ENCODE measurements around the gene TEP1. TPM values are rescaled to one million over a fixed set of nuclear protein-coding genes. Genes with fewer than 3 reads are reported as not detected.

TEP1 gene
- total RNA-seq, 1 experiment from 2014 or later: 15.8 TPM

GRCh38 chr14:20379743-20380142, 33.6 kb downstream of the TEP1 start:
- no peak overlapping the region for H2AFZ ChIP-seq (ENCODE audit: low read length)

More at GRCh38 chr14:20379743-20380142, 33.6 kb downstream of the TEP1 start:
- Histone ChIP-seq H4K91ac (ENCODE audit: insufficient read length, low read depth, low read length) (no peak overlapping the region), H3T11ph (ENCODE audit: low read length) (no peak overlapping the region), H3K23me2 (ENCODE audit: insufficient read length, low read depth, low read length, poor library complexity, severe bottlenecking) (no peaks in the 10 kb centered on the region), H2BK15ac (ENCODE audit: low read depth, low read length) (no peak overlapping the region), H2BK5ac (ENCODE audit: insufficient read length, low read length) (no peak overlapping the region), H2BK12ac (ENCODE audit: insufficient read length, low read depth, low read length) (no peak overlapping the region), H3K14ac (ENCODE audit: insufficient read depth, low read length) (no peak overlapping the region), H2AK5ac (ENCODE audit: insufficient read length, low read length) (no peak overlapping the region), H3K9me3 (ENCODE audit: control insufficient read depth, low read depth, low read length) (no peaks in the 10 kb centered on the region), H3K23ac (ENCODE audit: insufficient read length, low read depth, low read length) (no peak overlapping the region), H3K9ac (ENCODE audit: extremely low read depth, insufficient read length, low read length) (no peak overlapping the region), H3K79me2 (ENCODE audit: insufficient read depth, low read length) (no peaks in the 10 kb centered on the region), H4K20me1 (ENCODE audit: control insufficient read depth, insufficient read depth, insufficient read length) (no peaks in the 10 kb centered on the region), H4K8ac (replicated peaks; ENCODE audit: insufficient read length, low read depth, low read length) (no peak overlapping the region), H3K4ac (ENCODE audit: low read depth, low read length) (no peak overlapping the region), H4K5ac (ENCODE audit: insufficient read length, low read depth, low read length) (no peak overlapping the region), H3K27me3 (ENCODE audit: insufficient read depth, low read length) (no peaks in the 10 kb centered on the region), H3K56ac (ENCODE audit: insufficient read length, low read depth, low read length) (no peak overlapping the region), H3K27ac (ENCODE audit: insufficient read length, low read depth, low read length) (no peak overlapping the region), H3K18ac (ENCODE audit: insufficient read length, low read depth, low read length) (no peak overlapping the region), H3K79me1 (ENCODE audit: insufficient read depth, low read depth, low read length, poor library complexity, severe bottlenecking) (no peaks in the 10 kb centered on the region), H3K4me2 (ENCODE audit: insufficient read depth, insufficient read length, low read length) (no peak overlapping the region), H3K4me1 (ENCODE audit: insufficient read depth, low read length) (no peaks in the 10 kb centered on the region), H2BK120ac (ENCODE audit: low read depth, low read length, poor library complexity, severe bottlenecking) (no peak overlapping the region), H2BK20ac (ENCODE audit: low read depth, low read length, poor library complexity, severe bottlenecking) (no peak overlapping the region)
- no CpG with 5 or more reads among the region's 1 CpG for WGBS (ENCODE audit: extremely low coverage, insufficient read length, low lambda C conversion rate)
- H3K9me3 Mint-ChIP-seq: no peaks in the 10 kb centered on the region; a peak in 1 of 5 replicates
- no peaks in the 10 kb centered on the region for H3K4me1 Mint-ChIP-seq
- H3K36me3 Mint-ChIP-seq (ENCODE audit: insufficient read depth in 1 of 3, low read depth in 3 of 3): peaks cover 31 to 78% (median 66%) of the 10 kb centered on the region in 3 experiments; a peak in 6 of 7 replicates
- H3K4me3 Mint-ChIP-seq: no peak overlapping the region
- no peak for DNase-seq
- no peak overlapping the region; a peak in 1 of 7 replicates for H3K27ac Mint-ChIP-seq
- no peak for TF ChIP-seq CTCF (conservative IDR thresholded peaks at IDR 0.05)
- no peaks in the 10 kb centered on the region for H3K27me3 Mint-ChIP-seq (ENCODE audit: low read depth)
